Esophagus muscularis mucosa (tissue), 4 donors: ENCODE data around the gene ERF. TPM values are rescaled to one million over a fixed set of nuclear protein-coding genes. Genes with fewer than 3 reads are reported as not detected.

ENCODE experiments used
- DNase-seq: peaks from one replicate; pipeline ENCODE4 v3.0.0-alpha.2; 2017; ENCODE audit errors: extremely low spot score
- H3K27ac ChIP-seq, 4 donors: fragments of 200-600 bp; sonication (generic); replicated peaks in 1 of 4; 1 replicate in 3 of 4; 2 replicates in 1 of 4; pipeline ENCODE4 v1.5.1; 2016 to 2019; ENCODE audit warnings: mild to moderate bottlenecking in 1 of 4
- H3K27me3 ChIP-seq, 4 donors: fragments of 200-600 bp; sonication (generic); one replicate each; pipeline versions ENCODE4 v1.5.1 to v1.6.0; 2016 to 2019
- H3K36me3 ChIP-seq, 4 donors: fragments of 200-600 bp; sonication (generic); one replicate each; pipeline ENCODE4 v1.5.1; 2016 to 2019
- H3K4me1 ChIP-seq, 4 donors: fragments of 200-600 bp; sonication (generic); one replicate each; pipeline ENCODE4 v1.5.1; 2016 to 2019
- H3K4me3 ChIP-seq, 4 donors: fragments of 200-600 bp; sonication (generic); 1 replicate in 2 of 4; 2 replicates in 2 of 4; pipeline ENCODE4 v1.5.1; 2016 to 2019; ENCODE audit warnings: mild to moderate bottlenecking in 4 of 4, moderate library complexity in 1 of 4
- H3K9me3 ChIP-seq, 4 donors: fragments of 200-600 bp; sonication (generic); 1 replicate in 3 of 4; 2 replicates in 1 of 4; pipeline ENCODE4 v1.5.1; 2016 to 2019
- EP300 ChIP-seq: sonication (generic); formaldehyde crosslinking; IDR thresholded peaks from one replicate; pipeline ENCODE4 v1.6.1; 2017; ENCODE audit warnings: antibody characterized with exemption
- POLR2A ChIP-seq: fragments of 450-650 bp; IDR thresholded peaks from one replicate; pipeline ENCODE4 v1.6.1; 2017; ENCODE audit warnings: antibody characterized with exemption, moderate library complexity, mild to moderate bottlenecking, low read depth
- POLR2AphosphoS5 ChIP-seq, 2 donors: sonication (generic); formaldehyde crosslinking; IDR thresholded peaks; one replicate each; pipeline ENCODE4 v1.6.1; 2017; ENCODE audit warnings: antibody characterized with exemption in 2 of 2
- WGBS: methylation state at CpG from one replicate; pipeline ENCODE4 v1.1.5; 2018; 5-methylcytosine and 5-hydroxymethylcytosine counted together
- intact Hi-C: fragments of 100-400 bp; cut with DNase I; formaldehyde crosslinking; loops from one replicate; pipeline ENCODE4 v1.15.1; 2023
- total RNA-seq, 4 donors: library from RNA; depleted of rRNA; stranded (reverse); fragments of >200 nt; gene quantifications; one replicate each; pipeline versions ENCODE4 v1.1.0 to v1.2.1, GENCODE V29; 2016
- TF ChIP-seq, protein P1 (sequence below), 3 experiments: fragments of 200-600 bp in 2 of 3; fragments of 450-650 bp in 1 of 3; sonication (generic) in 2 of 3; IDR thresholded peaks; one replicate each; pipeline ENCODE4 v1.5.1; 2017 to 2019; ENCODE audit warnings: antibody characterized with exemption in 3 of 3, mild to moderate bottlenecking in 2 of 3, moderate library complexity in 1 of 3

ERF gene
- total RNA-seq, 4 donors from 2014 or later: 16.6 to 38.8 (median 35.5) TPM

DNA sequence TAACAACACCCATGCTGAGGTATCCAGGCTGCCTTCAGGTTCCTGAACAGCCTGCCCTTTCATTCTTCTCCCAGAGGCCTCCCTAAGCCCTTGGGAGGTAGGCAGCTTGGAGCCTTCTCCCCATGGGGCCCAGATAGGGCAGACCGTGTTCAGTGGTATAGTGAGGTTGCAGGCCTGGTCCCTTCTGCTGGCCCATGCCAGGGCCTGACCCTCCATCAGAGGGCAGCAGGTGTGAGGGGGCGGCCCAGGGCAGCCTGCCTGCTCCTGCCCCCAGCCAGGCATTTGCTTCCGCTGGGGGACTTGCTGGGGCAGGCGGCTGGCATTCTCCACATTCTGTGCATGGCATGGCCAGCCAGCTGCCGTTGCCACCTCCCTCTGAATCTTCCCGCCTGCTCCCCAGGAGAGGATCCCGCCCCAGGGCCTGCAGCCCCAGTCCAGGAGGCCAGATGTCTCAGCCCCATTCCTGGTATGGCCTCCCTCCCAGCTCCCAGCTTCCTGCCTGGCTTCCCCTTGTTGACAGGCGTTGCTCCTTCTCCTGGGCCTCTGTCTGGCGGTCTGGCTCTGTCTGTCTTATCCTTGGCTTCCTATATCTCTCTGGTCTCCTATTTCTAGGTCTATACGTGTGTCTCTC lies 23.0 kb upstream of the ERF start:
- Histone ChIP-seq H3K4me3 (peak overlapping the region in 1 of 4 donors; percentile 7), H3K27me3 (no peaks in the 10 kb centered on the region), H3K36me3 (peaks cover 11 to 40% (median 23%) of the 10 kb centered on the region in 4 donors), H3K27ac (peak overlapping the region; percentile 94 to 99 (median 98)), H3K4me1 (peaks cover 67 to 95% (median 92%) of the 10 kb centered on the region in 4 donors), H3K9me3 (no peaks in the 10 kb centered on the region)
- 19% methylated on average over 6 of the region's 10 CpGs for WGBS
- no peak for DNase-seq
- intact Hi-C loops: loop anchor here (2.0 kb wide), 1 partner anchor 31 kb away; no protein-coding TSS in a partner anchor
- TF ChIP-seq, protein P1, sequence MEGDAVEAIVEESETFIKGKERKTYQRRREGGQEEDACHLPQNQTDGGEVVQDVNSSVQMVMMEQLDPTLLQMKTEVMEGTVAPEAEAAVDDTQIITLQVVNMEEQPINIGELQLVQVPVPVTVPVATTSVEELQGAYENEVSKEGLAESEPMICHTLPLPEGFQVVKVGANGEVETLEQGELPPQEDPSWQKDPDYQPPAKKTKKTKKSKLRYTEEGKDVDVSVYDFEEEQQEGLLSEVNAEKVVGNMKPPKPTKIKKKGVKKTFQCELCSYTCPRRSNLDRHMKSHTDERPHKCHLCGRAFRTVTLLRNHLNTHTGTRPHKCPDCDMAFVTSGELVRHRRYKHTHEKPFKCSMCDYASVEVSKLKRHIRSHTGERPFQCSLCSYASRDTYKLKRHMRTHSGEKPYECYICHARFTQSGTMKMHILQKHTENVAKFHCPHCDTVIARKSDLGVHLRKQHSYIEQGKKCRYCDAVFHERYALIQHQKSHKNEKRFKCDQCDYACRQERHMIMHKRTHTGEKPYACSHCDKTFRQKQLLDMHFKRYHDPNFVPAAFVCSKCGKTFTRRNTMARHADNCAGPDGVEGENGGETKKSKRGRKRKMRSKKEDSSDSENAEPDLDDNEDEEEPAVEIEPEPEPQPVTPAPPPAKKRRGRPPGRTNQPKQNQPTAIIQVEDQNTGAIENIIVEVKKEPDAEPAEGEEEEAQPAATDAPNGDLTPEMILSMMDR (IDR thresholded peaks at IDR 0.05): no peak
- TF ChIP-seq POLR2A (no peak), EP300 (no peak), POLR2AphosphoS5 (IDR thresholded peaks at IDR 0.05) (no peak)

DNA sequence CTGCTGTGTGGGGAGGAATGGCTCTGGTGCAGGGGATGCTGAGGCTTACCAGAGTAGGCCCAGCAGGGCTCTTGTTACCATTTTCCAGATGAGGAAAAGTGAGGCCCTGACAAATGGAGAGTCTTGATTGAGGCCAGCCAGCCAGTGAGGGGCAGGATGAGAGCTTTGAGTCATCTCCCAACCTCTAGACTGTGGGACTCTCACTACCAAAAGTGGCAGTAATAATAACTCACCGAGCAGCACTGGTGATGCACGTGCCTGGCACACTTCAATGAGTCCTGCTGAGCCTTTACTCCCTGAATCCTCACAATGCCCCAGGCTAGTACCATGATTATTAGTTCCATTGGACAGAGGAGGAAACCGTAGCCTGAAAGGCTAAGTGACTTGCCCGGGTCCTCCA lies 21.9 kb upstream of the ERF start:
- Histone ChIP-seq H3K4me3 (no peak overlapping the region), H3K27ac (peak overlapping the region; percentile 94 to 99 (median 98)), H3K9me3 (no peaks in the 10 kb centered on the region), H3K4me1 (peaks cover 56 to 94% (median 86%) of the 10 kb centered on the region in 4 donors), H3K27me3 (no peaks in the 10 kb centered on the region), H3K36me3 (peaks cover 21 to 51% (median 35%) of the 10 kb centered on the region in 4 donors)
- TF ChIP-seq, protein P1 (IDR thresholded peaks at IDR 0.05): no peak
- TF ChIP-seq EP300 (no peak), POLR2A (no peak), POLR2AphosphoS5 (IDR thresholded peaks at IDR 0.05) (no peak)
- no peak for DNase-seq
- intact Hi-C loops: no loop called here
- 62% methylated on average over 4 of the region's 4 CpGs for WGBS

DNA sequence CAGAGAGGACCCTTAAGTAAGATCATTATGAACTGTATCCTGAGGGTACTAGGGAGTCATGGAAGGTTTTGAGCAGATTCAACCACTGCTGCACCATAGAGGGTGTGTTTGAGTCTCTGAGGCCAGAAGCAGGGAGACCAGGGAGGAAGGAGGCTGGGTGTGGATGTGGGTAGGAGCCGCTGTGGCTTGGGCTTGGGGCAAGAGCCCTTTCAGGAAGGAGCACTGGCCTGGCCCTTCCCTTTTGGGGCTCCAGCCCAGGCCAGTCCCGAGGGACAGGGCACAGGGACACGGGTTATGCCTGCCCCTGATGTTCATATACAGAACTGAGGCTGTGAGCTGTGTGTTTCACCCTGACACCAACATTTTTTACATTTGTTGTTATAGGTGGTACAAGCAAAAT lies 21.4 kb upstream of the ERF start:
- no peak overlapping the region for H3K4me3 ChIP-seq
- WGBS: 77% methylated on average over 3 of the region's 3 CpGs
- peak overlapping the region; percentile 94 to 99 (median 98) for H3K27ac ChIP-seq
- no peaks in the 10 kb centered on the region for H3K27me3 ChIP-seq
- TF ChIP-seq EP300: no peak
- no peak for TF ChIP-seq POLR2AphosphoS5 (IDR thresholded peaks at IDR 0.05)
- TF ChIP-seq, protein P1 (IDR thresholded peaks at IDR 0.05): no peak
- TF ChIP-seq POLR2A: no peak
- no peak for DNase-seq
- peaks cover 55 to 94% (median 86%) of the 10 kb centered on the region in 4 donors for H3K4me1 ChIP-seq
- no peaks in the 10 kb centered on the region for H3K9me3 ChIP-seq
- intact Hi-C loops: no loop called here
- peaks cover 21 to 54% (median 38%) of the 10 kb centered on the region in 4 donors for H3K36me3 ChIP-seq

DNA sequence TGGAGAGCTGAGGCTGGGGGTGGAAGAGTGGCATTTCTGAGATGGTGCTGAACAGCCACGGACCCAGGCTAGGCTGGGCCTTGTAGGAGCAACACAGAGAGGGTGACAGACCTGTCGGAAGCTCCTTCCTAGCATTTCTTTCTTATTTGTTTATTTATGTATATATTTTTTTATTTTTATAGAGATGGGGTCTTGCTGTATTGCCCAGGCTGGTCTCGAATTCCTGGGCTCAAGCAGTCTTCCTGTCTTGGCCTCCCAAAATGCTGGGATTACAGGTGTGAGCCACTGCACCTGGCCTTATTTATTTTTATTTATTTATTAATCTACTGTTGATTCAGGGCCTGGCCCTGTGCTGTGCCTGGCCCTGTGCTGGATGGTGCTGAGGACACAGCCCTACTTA lies 20.6 kb upstream of the ERF start:
- intact Hi-C loops: no loop called here

More for the DNA sequence above, 20.6 kb upstream of the ERF start:
- peaks cover 21 to 54% (median 38%) of the 10 kb centered on the region in 4 donors for H3K36me3 ChIP-seq
- DNase-seq: no peak
- WGBS: 85% methylated on average over 3 of the region's 3 CpGs
- no peak for TF ChIP-seq POLR2AphosphoS5 (IDR thresholded peaks at IDR 0.05)
- no peak for TF ChIP-seq POLR2A
- TF ChIP-seq, protein P1 (IDR thresholded peaks at IDR 0.05): no peak
- TF ChIP-seq EP300: no peak
- H3K4me3 ChIP-seq: no peak overlapping the region
- H3K27ac ChIP-seq: peak overlapping the region; percentile 19 to 99 (median 62)
- no peaks in the 10 kb centered on the region for H3K9me3 ChIP-seq
- peaks cover 59 to 94% (median 86%) of the 10 kb centered on the region in 4 donors for H3K4me1 ChIP-seq
- no peaks in the 10 kb centered on the region for H3K27me3 ChIP-seq
